ENCODE data around the gene SAA1. TPM values are rescaled to one million over a fixed set of nuclear protein-coding genes. Genes with fewer than 3 reads are reported as not detected.
"Not testable (repeated sequence)": the region's sequence is repeated elsewhere in the genome, so short reads cannot be mapped to it uniquely, and the experiment has no call there.

Gene SAA1
- total and polyA plus RNA-seq, 10 of the 15 experiments (the other 5 are each of a cell fraction or from before 2014, with no cell fraction given): 0.36 to 6.9 TPM; not detected in 8

- TF ChIP-seq SUPT20H (IDR thresholded peaks at IDR 0.05; ENCODE audit: borderline replicate concordance, control insufficient read depth, low read depth, low read length) (no peak), IRF3 (IDR thresholded peaks at IDR 0.05) (no peak), E4F1 (IDR thresholded peaks at IDR 0.05; ENCODE audit: borderline replicate concordance, partially characterized antibody) (no peak), KLF5 (IDR thresholded peaks at IDR 0.05; ENCODE audit: partially characterized antibody) (no peak), ZSCAN29 (IDR thresholded peaks at IDR 0.05) (no peak)
Observed at GRCh38 chr11:18245396-18245795, 20.7 kb upstream of the SAA1 start (continued).

GRCh38 chr11:18246379-18247190 lies 19.5 kb upstream of the SAA1 start:
- H3K79me2 ChIP-seq (ENCODE audit: control insufficient read depth, insufficient read depth, low read length); H3K27me3 ChIP-seq (replicated peaks in 1 of 2; ENCODE audit: control insufficient read depth in 2 of 2, insufficient read depth in 2 of 2, low read length in 1 of 2); in situ Hi-C loops (cut with MboI); H4K20me1 ChIP-seq (ENCODE audit: control insufficient read depth, insufficient read depth); H3K9me3 ChIP-seq (replicated peaks; ENCODE audit: control insufficient read depth, insufficient read depth, low read length); H3K9ac ChIP-seq (ENCODE audit: control insufficient read depth, insufficient read depth, low read length); H2AFZ ChIP-seq (ENCODE audit: control insufficient read depth, low read depth, low read length); H3K36me3 ChIP-seq (ENCODE audit: control insufficient read depth in 2 of 2, insufficient read depth in 2 of 2, low read length in 1 of 2); BruUV-seq (replicated peaks): not testable (repeated sequence)
- under 1% methylated on average over 10 of the region's 11 CpGs for WGBS (ENCODE audit: insufficient coverage, insufficient replicate concordance, low lambda C conversion rate, missing lambda C conversion rate)
- SMC1A ChIA-PET (ENCODE audit: uncharacterized antibody, unreplicated experiment): interaction anchor here (1.3 to 4.8 kb wide), 6 partner anchors 19 to 149 kb away, joined by 3 to 48 read pairs (median 30); partner anchors contain the start of genes HPS5, LDHA and SAA1
- Histone ChIP-seq H3K4me2 (ENCODE audit: control insufficient read depth, insufficient read depth) (peak overlapping the region; percentile 45), H3K27ac (ENCODE audit: control insufficient read depth, insufficient read depth) (peak overlapping the region; percentile 85), H3K4me1 (ENCODE audit: control insufficient read depth, insufficient read depth, low read length) (peaks cover 25% of the 10 kb centered on the region), H3K4me3 (0 out of 2 replicates have a peak overlapping the region, but pooled peaks have one; percentile 30)
- RAD21 ChIA-PET (ENCODE audit: unreplicated experiment): interaction anchor here (1.1 to 4.3 kb wide), 3 partner anchors 75 to 518 kb away, joined by 3 to 39 read pairs (median 5); partner anchors contain the start of gene LDHA
- peak; percentile 96 for FAIRE-seq
- peak; percentile 66 for DNase-seq (ENCODE audit: low read depth, low spot score)
- intact Hi-C loops (cut with micrococcal nuclease; ENCODE audit: unreplicated experiment): loop anchor here (1.0 to 10.0 kb wide), 5 partner anchors 22 to 478 kb away; partner anchors contain the start of genes IGSF22 and TSG101
- POLR2A ChIA-PET: interaction anchor here (1.4 to 1.6 kb wide), 2 partner anchors 75 to 149 kb away, joined by 3 to 4 read pairs; partner anchors contain the start of gene HPS5
- ATAC-seq: peak; percentile 83
- CTCF ChIA-PET: interaction anchor here (1.1 to 1.4 kb wide), 4 partner anchors 19 to 517 kb away, joined by 3 read pairs; partner anchors contain the start of gene SAA1
- TF ChIP-seq GATAD2B (conservative IDR thresholded peaks at IDR 0.05; ENCODE audit: low read depth) (peak; percentile 36; the same call in 1 of the 2 replicates), SMARCA5 (IDR thresholded peaks at IDR 0.05) (peak; percentile 48; the same call in 1 of the 2 replicates), EED (IDR thresholded peaks at IDR 0.05; ENCODE audit: low read depth) (peak; percentile 84), BCL11A (IDR thresholded peaks at IDR 0.05; ENCODE audit: low read depth, low read length) (0 out of 2 replicates have a peak, but pooled peaks have one; percentile 23), MEF2B (IDR thresholded peaks at IDR 0.05; ENCODE audit: partially characterized antibody, poor library complexity, severe bottlenecking) (peak; percentile 38), ATF7 (IDR thresholded peaks at IDR 0.05; ENCODE audit: low read depth) (peak; percentile 63), DPF2 (IDR thresholded peaks at IDR 0.05) (peak; percentile 82; the same call in 1 of the 2 replicates), ETV6 (conservative IDR thresholded peaks at IDR 0.05 in 1 of 2, IDR thresholded peaks at IDR 0.05 in 1 of 2; ENCODE audit: borderline replicate concordance in 1 of 2, low read depth in 1 of 2) (peak in 1 of 2 experiments; percentile 54; a peak in 2 of 4 replicates), CREM (IDR thresholded peaks at IDR 0.05; ENCODE audit: low read depth) (peak; percentile 40; the same call in 1 of the 2 replicates), POU2F2 (IDR thresholded peaks at IDR 0.05; ENCODE audit: borderline replicate concordance, low read depth, low read length) (0 out of 3 replicates have a peak, but pooled peaks have one; percentile 34), IRF4 (IDR thresholded peaks at IDR 0.05; ENCODE audit: low read depth, low read length) (peak; percentile 80), TCF3 (IDR thresholded peaks at IDR 0.05; ENCODE audit: borderline replicate concordance, insufficient read depth, low read depth, low read length) (0 out of 2 replicates have a peak, but pooled peaks have one; percentile 14), TCF12 (IDR thresholded peaks at IDR 0.05; ENCODE audit: low read depth, low read length) (peak; percentile 70; the same call in 1 of the 2 replicates)

Data from GM12878 (cell line).